Measurements from ENCODE around the gene PTPN4. TPM values are rescaled to one million over a fixed set of nuclear protein-coding genes. Genes with fewer than 3 reads are reported as not detected.

PTPN4 gene
- total and polyA plus RNA-seq, 2 experiments from 2014 or later, result 41.6 to 90.4 TPM

DNA sequence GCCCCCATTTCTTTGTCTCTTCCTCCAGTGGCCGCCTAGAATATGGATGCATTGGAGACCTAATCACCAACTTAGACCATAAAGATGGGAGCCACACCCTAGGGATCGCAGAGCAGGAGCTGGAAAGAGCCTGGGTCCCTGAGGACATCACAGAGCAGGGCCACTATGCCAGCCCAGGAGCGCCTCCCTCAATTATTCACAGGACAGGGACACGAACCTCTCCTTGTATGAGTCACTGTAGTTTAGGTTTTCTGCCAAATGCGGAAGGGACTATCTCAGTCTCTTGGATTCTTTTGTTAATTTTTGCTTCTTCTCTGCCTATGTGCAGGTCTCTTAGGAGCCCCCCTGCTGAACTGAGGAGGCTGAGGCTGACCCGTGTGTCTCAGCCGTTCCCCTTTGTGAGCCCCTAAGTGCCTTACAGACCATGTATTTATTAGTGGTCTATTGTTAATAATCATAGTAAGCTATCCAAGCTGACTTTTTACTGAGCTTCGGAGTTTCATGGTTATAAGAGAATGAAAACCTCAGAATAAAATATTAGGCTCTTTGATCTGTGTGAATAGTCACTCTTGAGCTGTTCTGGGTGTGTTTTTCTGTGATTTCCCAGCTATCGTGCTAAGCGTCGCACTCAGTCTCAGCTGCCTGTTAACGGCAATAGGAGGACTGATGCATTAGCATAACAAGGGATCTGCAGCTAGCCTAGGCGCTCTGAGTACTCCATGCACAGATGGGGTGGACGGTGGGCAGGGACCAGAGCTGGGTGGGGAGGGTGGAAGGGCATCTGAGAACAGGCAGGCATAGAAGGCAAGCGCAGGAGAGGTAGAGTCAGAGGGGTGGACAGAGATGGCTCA lies 12.7 kb upstream of the PTPN4 start (continued):
- TF ChIP-seq ZNF462 (CRISPR knock-in tag; IDR thresholded peaks at IDR 0.05) (no peak), CREB1 (CRISPR knock-in tag; IDR thresholded peaks at IDR 0.05; ENCODE audit: low read depth) (no peak), NANOG (IDR thresholded peaks at IDR 0.05; ENCODE audit: borderline replicate concordance) (no peak), EZH2 (IDR thresholded peaks at IDR 0.05; ENCODE audit: low read depth, unreplicated experiment) (no peak), EZH2phosphoT487 (IDR thresholded peaks at IDR 0.05; ENCODE audit: unreplicated experiment) (no peak), ZNF114 (CRISPR knock-in tag; IDR thresholded peaks at IDR 0.05) (no peak), JUNB (IDR thresholded peaks at IDR 0.05; ENCODE audit: unreplicated experiment) (no peak), POLR2AphosphoS5 (IDR thresholded peaks at IDR 0.05; ENCODE audit: low read depth) (no peak), REST (IDR thresholded peaks at IDR 0.05; ENCODE audit: unreplicated experiment) (no peak), ZNF331 (CRISPR knock-in tag; IDR thresholded peaks at IDR 0.05; ENCODE audit: low read depth) (no peak)

Data from GM23338 (cell line).